Epithelial cell of prostate (primary cell): ENCODE measurements around the gene TFE3.

Experiments used
- DNase-seq: peaks from one replicate; pipeline ENCODE4 v3.0.0-alpha.2; 2011; ENCODE audit warnings: low read depth, low spot score
- H3K27ac ChIP-seq: fragments of 450-650 bp; 2 replicates; pipeline ENCODE4 v1.5.1; 2017; ENCODE audit warnings: mild to moderate bottlenecking

Gene TFE3

DNA sequence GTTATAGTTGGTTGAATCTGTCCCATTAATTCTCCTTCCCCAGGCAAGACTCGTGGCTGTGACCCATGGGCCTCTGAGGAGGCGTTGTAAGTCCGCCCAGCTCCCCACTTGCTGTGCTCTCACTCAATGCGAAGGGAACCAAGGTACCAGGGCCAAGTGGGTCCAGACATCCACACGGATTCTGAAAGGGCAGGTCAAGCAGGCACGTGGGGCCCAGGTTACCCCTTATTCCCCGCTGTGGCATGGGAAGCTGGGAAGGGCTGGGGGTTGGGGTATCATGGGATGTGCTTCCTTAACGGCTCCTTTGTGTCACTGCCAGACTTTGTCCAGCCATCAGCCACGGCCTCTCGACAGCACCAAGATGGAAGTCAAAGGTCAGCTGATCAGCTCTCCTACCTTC lies 18.8 kb upstream of the TFE3 start:
- no peak for DNase-seq
- H3K27ac ChIP-seq, result no peak overlapping the region

DNA sequence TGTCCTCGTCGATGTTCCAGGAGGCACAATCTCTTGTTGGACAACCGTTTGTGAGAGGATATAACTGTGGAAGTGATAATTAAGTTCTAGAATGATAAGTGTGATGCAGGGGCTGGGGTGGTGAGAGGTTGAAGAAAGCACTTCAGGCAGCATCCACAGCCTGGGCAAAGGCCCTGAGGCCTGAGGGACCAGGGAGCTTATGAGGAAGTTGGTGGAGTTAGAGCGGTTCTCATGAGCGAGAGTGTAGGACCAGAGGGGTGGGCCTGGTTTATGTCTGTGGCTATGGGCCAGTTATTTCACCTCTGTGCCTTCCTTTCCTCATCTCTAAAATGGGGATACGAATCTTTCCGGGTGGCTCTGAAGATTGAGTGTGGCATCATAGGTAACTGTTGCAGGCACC lies 18.3 kb upstream of the TFE3 start:
- no peak for DNase-seq
- no peak overlapping the region for H3K27ac ChIP-seq

DNA sequence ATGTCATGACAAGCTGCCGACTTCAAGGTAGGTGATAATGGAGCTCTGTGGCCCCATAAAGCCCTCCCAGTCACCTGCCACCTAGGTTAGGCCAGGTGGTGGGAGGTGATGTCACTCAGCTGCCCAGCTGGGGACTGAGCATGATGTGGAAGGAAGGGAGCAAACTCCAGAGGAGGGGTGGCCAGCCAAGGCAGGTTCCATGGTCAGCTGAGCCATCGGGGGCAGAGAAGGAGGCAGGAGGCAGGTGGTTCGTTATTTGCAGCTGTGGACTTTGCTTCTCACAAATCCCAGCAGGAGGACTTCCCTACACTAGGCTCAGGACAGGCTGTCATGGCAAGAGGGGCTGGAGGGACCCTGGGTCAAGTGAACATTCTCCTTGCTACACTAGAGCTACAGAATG lies 17.8 kb upstream of the TFE3 start:
- DNase-seq, result no peak

DNA sequence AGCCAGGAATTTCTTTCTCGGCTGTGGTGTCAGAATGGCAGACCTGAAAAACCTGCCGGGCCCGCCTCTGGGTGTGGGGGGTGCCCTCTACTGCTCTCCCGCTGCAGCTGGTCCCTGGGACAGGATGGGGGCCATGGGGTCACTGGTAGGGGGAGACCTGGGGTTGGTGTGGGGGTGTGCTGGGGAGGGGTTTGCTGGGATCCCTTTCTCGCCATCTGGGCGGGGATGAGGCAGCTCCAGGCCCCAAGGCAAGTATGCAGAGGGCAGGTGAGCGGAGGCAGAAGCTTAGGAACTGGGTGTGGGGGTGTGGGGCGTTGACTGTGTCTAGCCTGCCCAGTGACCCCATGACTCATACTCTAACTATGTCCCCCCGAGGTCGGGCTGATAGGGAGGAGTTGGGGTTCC lies 16.5 kb upstream of the TFE3 start:
- no peak for DNase-seq
- H3K27ac ChIP-seq, result peak overlapping the region; percentile 86

More for the DNA sequence above, 17.8 kb upstream of the TFE3 start:
- H3K27ac ChIP-seq, result no peak overlapping the region

DNA sequence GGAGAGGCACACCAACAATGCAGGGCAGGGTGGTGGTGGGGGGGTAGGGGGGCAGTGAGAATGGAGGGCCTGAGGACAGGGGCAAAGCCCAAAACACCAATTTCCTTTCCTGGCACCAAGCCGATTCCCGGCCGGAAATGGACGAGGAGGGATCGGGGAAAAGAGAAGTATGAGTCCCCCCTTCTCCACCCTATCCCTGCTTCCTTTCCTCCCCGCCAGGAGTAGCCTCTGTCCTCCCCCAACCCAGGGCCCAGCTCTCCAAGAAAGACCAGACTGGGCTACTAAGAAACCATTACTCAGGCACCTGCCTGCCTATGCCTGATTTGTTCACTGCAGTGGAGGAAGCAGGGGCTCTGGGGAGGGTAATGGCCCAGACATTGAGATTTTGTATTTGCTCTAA lies 16.0 kb upstream of the TFE3 start:
- H3K27ac ChIP-seq, result peak overlapping the region; percentile 86
- no peak for DNase-seq

DNA sequence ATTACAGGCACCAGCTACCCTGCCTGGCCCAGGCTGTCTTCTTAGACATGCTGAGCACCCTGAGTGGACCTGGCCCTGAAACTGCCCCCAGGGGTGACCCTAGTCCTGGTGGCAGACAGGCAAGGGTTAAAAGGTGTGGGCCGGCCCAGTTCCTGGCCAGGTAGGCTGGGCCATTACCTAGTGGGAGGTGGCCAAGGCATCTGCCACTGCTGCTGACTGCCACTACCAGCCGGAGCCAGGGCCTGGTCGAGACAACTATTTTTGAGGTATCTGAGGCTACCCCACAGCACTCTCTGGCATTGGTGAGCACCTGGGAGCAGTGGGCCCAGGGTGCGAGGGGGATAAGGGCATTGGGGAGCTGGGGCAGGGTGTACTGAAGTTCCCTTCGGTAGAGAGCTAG lies 15.6 kb upstream of the TFE3 start, which contains the start of gene CCDC120:
TSS of gene CCDC120 (plus strand) at position 206 of the 400 bp plus-strand sequence. CDS start 3,043 bp downstream, outside the sequence.
- DNase-seq, result no peak
- H3K27ac ChIP-seq, result peak within 1 kb of the TSS; percentile 86

DNA sequence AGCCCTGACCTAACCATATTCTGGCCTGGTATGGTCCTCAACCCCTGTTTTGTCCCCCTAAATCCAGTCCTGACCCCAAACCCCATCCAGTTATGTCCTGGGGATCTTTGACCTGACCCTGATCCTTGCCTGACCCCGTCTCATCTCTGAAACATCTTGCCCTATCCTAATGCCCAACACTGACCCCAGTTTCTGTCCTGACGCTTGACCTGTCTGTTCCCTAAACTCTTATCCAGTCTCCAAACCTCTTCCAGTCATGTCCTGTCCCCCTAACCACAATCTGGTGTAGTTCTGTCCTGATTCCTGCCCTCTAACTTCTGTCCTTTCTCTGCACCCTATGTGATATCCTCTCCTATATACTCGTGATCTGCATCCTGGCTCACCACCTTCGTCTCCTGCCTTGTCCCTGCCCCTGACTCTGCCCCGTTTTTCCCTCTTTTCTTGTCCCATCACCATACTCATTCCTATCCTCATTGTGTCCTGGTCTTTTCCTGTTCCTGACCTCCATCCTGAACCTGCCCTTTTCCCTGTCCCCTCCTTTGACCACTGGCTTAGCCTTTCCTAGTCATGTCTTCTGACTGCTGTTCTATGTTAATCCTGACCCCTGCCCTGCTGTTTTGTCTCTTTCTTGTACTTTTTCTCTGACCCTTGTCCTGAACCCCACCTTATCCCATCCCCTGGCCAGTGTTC lies 11.1 kb upstream of the TFE3 start:
- no peak for DNase-seq
- peak overlapping the region; percentile 50 for H3K27ac ChIP-seq

DNA sequence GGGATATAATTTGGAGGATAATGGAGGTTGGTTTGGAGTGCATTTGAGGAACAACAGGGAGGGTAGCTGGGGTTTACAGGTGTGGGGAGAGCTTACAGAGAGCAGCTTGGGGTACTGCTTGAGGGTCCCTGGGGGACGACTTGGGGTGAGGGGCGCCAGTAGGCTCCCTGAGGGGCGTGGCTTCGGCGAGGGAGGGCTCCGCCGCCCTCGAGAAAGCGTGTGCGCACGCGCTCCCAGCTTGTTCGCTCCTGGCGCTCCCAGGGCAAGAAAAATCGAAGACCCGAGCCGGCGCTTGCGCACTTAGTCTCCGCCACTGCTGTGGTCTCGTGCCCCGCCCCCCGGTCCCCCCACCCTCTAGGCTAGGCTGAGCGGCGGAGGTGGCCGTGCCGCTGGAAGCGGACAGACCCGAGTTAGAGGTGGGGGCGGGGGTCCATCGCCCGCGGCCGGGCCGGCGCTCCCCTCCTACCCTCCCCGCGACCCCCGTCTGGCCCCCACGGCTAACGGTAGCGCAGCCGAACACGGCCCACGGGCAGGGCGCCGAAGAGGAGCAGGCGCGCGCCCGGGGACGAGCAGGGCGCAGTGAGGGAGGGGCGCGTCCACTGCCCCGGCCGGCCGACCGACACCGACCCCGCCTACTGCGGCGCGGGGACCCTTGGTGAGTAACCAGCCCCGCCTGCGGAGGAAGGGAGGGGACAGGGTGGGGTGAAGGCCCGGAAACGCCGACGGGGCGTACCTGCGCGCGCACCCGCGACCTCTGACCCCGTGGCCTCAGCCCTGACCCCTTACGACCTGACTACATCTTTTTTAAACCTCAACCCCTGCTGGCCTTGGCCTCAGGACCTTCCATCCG lies 10.3 kb upstream of the TFE3 start:
- no peak for DNase-seq
- peak overlapping the region; percentile 50 for H3K27ac ChIP-seq

DNA sequence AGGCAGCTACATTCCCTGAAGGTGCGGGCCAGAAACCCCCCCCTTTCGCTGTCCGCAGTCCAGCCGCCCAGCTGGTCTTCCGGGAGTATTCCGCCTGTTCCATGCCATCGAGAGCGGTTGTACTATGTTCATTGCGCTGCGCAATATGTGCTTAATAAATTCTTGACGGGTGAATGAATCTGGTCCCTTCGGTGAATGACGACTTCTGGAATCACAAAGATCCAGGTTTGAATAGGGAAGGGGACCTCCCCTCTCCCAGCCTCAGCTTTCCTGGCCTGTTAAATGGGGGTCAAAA lies 777 bp upstream of the TFE3 start:
- peak overlapping the region; percentile 92 for H3K27ac ChIP-seq
- DNase-seq, result no peak

DNA sequence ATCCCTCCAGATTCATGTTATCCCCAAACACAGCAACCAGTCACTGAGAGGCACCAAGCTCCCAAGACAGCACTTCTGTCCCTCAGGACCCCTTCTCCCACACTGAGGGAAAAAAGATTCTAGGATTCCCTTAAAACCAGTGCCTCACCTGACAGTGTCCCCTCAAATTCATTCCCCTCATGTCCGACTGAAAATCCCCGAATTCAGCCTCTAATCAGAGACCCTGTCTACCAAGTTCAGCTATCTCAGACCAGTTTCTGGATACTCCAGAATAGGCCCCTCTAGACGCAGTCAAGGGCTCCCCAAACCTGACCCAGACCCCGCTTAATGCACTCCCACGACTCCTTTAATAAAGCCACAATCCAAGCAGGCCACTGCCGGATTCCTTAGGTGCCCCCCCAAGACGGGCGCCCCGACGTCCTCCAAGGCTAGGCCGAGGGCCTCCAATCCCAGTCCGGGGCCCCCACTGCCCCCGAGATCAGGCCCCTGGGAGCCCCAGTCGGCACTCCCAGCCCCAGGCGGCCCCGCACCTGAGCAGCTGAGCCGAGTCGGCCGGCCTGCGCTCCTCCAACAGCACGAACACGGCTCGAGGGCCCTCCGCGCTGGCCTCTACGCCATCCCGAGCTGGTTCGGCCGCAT lies 457 bp downstream of the TFE3 start:
- peak overlapping the region; percentile 92 for H3K27ac ChIP-seq
- DNase-seq, result no peak

DNA sequence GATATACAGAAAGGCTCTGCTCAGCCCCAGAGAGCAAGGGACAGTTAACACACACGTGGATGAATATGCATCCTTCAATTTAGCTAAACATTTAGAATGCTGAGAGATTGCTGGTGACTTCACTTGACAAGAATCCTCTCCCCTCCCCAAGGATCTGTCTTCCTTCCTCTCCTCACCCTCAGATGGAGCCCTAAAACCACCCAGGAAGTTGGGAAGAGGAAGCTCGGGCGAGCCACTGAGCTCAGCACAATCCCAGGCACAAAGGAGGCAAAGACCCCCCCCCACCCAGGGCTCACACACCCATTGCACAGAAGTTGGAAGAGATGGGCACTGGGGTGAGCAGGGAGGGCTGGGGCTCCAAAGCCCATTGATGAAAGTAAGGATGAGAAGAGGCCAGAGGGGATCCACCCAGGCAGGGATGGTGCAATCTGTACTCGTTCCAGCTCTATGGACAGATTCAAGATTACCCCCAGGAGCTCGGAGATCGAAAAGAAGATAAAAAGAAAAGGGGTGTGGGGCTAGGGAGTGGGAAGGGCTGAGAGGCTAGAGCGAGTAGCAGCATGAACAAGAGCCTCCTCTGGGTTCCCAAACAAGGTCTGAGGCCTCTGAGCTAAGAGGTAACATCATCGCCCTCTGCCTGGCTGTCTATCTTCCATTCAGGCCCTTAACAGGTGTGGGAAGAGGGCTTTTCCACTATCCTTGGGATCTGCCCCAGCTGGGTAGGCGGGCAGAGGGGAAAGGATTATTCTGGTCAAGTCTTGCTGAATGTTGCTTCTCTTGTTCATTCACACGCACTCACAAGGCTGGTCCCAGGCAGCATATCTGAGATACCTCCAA lies 1.2 kb downstream of the TFE3 start:
- peak; percentile 20 for DNase-seq
- H3K27ac ChIP-seq, result peak overlapping the region; percentile 92

DNA sequence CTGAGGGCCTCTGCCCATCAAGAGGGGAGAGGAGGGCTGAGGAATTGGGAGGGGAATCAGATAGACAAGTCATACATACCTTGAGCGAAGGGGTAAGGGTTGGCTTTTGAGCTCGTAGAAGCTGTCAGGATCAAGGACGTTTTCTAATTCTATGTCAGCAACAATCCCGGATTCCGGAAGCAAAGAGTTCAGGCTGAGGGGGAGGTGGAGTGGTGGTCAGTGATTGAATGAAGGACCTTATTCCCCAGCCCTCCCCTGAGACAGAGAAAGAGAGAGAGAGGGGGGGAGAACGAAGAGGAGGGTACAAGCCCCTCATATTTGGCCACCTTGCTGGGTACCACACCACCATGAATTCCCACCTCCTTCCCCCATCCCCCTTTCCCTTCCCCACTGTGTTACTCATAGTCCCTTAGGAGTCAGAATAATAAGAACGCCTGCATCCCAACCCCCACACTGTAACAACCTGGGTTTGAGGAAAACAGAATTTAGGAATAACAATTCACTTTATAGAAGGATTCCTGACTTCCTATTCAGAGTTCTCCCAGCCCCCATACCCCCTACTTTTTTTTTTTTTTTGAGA lies 2.7 kb downstream of the TFE3 start:
- H3K27ac ChIP-seq, result peak overlapping the region; percentile 92
- DNase-seq, result no peak

DNA sequence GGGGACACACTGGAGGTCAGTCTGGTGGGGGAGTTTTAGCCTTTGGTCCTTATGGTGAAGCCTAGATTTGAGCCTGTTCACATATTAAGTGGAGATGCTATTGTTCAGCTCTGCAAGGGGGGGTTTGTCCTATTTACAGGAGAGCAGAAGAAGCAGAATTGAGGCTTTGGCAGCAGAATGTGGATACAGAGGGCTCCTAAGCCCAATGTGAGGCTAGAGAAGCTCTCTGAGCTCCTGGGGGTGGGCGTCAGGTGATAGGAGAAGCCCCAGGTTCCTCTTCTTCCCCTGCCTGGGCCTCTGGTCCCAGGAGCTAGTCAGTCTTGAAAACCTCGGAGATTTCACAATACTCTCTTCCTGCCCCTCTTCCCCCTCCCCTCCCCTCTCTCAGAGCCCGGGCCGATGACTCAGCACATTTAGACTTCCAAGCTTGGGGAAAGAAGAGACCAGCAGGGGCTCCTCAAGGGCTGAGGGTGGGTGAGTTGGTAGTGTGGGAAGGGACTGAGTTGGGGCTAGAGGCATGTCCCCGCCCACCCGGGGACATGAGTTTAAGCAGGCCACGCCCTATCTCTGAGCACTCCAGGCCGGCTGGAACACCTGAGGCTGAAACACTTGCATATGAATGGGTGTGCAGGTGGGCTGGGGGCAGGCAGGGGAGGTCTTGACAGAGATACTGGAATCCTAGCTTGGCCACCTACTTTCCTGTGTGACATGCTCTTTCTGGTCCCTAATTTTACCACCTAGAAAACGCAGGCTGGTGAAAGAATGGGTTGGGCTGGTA lies 3.4 kb downstream of the TFE3 start:
- DNase-seq, result peak; percentile 64
- peak overlapping the region; percentile 92 for H3K27ac ChIP-seq

DNA sequence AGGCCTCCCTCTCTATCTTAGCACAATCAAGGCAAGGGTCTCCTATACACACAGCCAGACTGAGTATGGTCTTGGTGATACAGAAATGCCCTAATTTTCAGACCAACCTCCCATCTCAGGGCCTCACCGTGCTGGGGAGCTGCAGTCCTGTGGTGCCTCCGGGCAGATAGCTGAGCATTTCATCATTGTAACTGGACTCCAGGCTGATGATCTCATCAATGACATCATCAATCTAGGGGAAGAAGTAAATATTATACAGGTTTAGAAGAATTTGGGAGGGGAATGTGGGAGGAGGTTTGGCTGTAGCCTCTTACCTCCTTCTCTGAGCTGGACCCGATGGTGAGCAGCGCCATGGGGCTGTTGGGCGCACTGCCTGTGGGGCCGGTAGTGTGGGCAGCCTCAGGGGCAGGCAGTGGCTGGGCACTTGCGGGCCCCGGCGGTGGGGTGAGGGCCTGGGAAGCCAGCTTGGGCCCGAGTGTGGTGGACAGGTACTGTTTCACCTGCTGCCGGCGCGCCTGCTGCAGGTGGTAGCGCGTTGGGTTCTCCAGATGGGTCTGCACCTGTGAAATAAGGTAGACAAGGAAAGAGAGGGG lies 5.2 kb downstream of the TFE3 start:
- H3K27ac ChIP-seq, result peak overlapping the region; percentile 92
- no peak for DNase-seq

DNA sequence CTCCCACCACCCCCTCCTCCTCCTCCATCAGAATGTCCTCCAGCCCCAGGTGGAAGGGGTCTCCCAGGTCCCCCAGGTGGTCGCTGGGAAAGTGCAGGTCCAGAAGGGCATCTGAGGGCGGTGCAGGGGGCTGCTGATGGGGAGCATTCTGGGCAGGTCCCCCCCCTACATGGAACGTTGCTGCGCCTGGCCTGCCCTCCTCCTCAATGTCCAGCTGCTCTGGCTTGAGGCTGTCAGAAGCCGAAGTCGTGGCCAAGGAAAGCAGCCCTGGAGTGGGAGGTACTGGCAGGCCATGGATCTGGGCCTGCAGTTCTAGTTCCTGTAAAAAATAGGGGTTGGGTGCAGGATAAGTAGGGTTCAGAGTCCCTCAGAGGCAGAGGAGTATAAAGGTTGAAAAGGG lies 12.9 kb downstream of the TFE3 start:
- no peak for DNase-seq
- peak overlapping the region; percentile 2 for H3K27ac ChIP-seq

DNA sequence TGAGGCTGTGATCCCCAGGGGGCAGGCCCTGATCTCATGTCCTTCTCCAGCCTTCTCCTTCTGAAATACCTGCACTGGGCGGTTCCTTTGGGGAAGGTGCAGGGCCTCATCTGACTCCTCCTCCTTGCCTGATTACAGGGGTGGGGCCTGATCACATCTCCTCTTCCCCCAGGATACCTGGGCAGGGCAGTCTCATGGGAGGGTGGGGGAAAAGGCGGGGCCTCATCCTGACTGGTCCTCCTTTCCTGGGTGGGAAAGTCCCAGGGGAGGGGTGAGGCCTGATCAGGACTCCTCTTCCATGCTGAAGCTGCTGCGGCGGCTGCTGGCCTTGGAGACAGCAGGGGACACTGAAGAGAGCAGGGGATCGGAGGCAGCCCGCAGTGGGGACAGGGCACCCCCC lies 13.3 kb downstream of the TFE3 start:
- peak overlapping the region; percentile 42 for H3K27ac ChIP-seq
- peak; percentile 12 for DNase-seq

DNA sequence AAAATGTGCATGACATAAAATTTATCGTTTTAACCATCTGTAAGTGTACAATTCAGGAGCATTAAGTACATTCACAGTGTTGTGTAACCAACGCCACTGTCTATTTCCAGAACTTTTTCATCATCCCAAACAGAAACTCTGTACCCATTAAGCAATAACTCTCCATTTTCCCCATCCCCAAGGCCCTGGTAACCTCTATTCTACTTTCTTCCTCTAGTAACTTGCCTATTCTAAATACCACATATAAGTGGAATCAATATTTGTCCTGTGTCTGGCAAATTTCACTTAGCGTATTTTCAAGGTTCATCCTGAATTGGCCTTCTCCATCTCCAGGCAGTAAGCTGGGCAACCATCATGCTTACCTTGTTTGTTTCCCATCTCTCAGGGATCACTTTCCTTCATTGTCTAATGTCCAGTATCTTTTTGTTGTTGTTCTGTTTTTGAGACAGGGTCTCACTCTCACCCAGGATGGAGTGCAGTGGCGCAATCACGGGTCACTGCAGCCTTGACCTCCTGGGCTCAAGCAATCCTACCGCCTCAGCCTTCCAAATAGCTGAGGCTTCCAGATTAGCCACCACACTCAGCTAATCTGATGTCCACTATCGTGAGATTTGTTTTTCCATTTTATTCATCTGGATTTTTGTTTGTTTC lies 23.4 kb downstream of the TFE3 start:
- no peak for DNase-seq
- no peak overlapping the region for H3K27ac ChIP-seq

DNA sequence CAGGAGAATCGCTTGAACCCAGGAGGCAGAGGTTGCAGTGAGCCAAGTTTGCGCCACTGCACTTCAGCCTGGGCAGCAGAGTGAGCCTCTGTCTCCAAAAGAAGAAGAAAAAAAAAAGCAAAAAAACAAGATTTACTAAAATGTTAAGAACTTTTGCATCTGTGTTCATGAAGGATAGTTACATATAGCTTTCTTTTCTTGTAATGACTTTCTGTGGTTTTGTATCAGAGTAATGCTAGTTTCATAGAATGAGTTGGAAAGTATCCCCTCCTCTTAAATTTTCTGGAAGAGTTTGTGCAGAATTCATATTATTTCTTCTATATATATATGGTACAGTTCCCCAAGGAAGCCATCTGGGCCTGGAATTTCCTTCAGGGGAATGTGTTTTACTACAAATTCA lies 24.1 kb downstream of the TFE3 start:
- no peak overlapping the region for H3K27ac ChIP-seq
- no peak for DNase-seq
